ENCODE data around the gene RREB1.

DNA sequence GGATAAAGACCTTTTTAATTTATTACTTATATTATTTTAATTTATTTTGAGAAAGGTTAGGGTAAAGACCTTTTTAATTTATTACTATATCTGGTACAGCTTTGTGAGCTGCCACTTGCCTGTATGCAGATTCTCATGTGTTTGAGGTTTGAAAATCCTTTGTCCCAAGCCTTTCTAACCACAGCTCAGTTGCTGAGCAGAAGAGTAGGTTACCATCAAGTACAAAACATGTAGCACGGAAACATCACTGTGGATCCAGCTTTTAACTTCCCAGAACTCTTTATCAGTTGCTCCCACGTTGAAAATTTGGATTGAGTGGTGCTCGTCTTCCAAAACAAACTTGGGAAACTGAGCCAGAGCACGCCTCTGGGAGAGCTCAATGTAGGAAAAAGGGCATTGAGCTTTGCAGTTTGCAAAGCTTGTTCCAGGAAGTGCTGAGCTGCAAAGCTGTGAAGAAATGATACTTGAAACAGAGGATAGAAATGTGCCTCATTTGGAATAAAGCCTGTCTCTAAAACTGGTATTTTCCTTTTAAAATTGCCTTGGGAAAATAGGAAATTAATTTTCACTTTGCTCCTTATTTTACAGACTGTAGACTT, 89.0 kb downstream of the RREB1 start:
- no peak for TF ChIP-seq EP300 (IDR thresholded peaks at IDR 0.05)
- TF ChIP-seq, protein P1, sequence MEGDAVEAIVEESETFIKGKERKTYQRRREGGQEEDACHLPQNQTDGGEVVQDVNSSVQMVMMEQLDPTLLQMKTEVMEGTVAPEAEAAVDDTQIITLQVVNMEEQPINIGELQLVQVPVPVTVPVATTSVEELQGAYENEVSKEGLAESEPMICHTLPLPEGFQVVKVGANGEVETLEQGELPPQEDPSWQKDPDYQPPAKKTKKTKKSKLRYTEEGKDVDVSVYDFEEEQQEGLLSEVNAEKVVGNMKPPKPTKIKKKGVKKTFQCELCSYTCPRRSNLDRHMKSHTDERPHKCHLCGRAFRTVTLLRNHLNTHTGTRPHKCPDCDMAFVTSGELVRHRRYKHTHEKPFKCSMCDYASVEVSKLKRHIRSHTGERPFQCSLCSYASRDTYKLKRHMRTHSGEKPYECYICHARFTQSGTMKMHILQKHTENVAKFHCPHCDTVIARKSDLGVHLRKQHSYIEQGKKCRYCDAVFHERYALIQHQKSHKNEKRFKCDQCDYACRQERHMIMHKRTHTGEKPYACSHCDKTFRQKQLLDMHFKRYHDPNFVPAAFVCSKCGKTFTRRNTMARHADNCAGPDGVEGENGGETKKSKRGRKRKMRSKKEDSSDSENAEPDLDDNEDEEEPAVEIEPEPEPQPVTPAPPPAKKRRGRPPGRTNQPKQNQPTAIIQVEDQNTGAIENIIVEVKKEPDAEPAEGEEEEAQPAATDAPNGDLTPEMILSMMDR (IDR thresholded peaks at IDR 0.05), result no peak

All from upper lobe of left lung (tissue), 4 donors.